Activated CD8-positive, alpha-beta T cell treated with anti-CD3 and anti-CD28 coated beads for 36 hours (primary cell): ENCODE results near the gene LRRC40. TPM values are rescaled to one million over a fixed set of nuclear protein-coding genes. Genes with fewer than 3 reads are reported as not detected.

Experiments used
- ATAC-seq: fragments of 200-7000 bp; cut with Tn5 transposase; one replicate; pipeline ENCODE4 v1.10.0; 2021; ENCODE audit warnings: mild to moderate bottlenecking, moderate library complexity
- CTCF ChIA-PET: fragments of 350-600 bp; sonication (Branson Sonifier 250); formaldehyde crosslinking; loops from one replicate; lab custom pipeline; 2021; ENCODE audit warnings: antibody characterized with exemption; lab: Charles Lee
- POLR2A ChIA-PET: fragments of 350-600 bp; sonication (Branson Sonifier 250); formaldehyde crosslinking; loops from one replicate; lab custom pipeline; 2021; ENCODE audit warnings: antibody characterized with exemption; lab: Charles Lee
- DNase-seq: peaks from one replicate; pipeline ENCODE4 v3.0.0-alpha.2; 2020
- H3K27ac Mint-ChIP-seq: one replicate; pipeline ENCODE4 v1.8.0; 2021; ENCODE audit warnings: mild to moderate bottlenecking, mixed read lengths
- H3K27me3 Mint-ChIP-seq: one replicate; pipeline ENCODE4 v1.8.0; 2021; ENCODE audit warnings: mixed read lengths
- H3K36me3 Mint-ChIP-seq: one replicate; pipeline ENCODE4 v1.8.0; 2021; ENCODE audit warnings: low read depth, mixed read lengths
- H3K4me1 Mint-ChIP-seq: one replicate; pipeline ENCODE4 v1.8.0; 2021; ENCODE audit warnings: low read depth, mixed read lengths
- H3K4me3 Mint-ChIP-seq: one replicate; pipeline ENCODE4 v1.8.0; 2021; ENCODE audit warnings: mild to moderate bottlenecking, moderate library complexity, mixed read lengths
- H3K9me3 Mint-ChIP-seq: one replicate; pipeline ENCODE4 v1.8.0; 2021; ENCODE audit warnings: mixed read lengths
- intact Hi-C: fragments of 100-400 bp; cut with micrococcal nuclease; formaldehyde crosslinking; loops from one replicate; pipeline ENCODE4 v1.10.0; 2022
- total RNA-seq, 2 experiments: library from RNA; stranded (reverse); gene quantifications; one replicate each; pipeline ENCODE4 v1.2.3, GENCODE V29; 2021
- TF ChIP-seq, protein P1 (sequence below): fragments of 200-600 bp; IDR thresholded peaks from one replicate; pipeline ENCODE4 v1.8.0; 2022; ENCODE audit warnings: antibody characterized with exemption, mild to moderate bottlenecking

LRRC40 gene
- total RNA-seq, 2 experiments from 2014 or later, result 20.9 to 21.0 TPM

DNA sequence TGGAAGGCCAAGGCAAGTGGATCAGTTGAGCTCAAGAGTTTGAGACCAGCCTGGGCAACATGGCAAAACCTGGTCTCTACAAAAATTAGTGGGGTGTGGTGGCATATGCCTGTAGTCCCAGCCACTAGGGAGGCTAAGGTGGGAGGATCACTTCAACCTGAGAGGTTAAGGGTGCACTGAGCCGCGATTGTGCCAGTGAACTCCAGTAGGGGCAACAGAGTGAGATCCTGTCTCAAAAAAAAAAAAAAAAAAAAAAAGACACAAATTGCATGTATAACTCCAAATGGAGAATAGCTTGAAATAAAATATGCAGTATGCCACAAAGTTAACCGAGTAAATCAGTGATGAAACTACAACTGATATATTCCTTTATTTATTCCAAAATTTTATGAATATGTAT, 51.6 kb downstream of the LRRC40 start:
- DNase-seq, result no peak
- no peak overlapping the region for H3K27ac Mint-ChIP-seq
- CTCF ChIA-PET, result no interaction called here
- H3K27me3 Mint-ChIP-seq, result no peaks in the 10 kb centered on the region
- POLR2A ChIA-PET, result no interaction called here
- TF ChIP-seq, protein P1, sequence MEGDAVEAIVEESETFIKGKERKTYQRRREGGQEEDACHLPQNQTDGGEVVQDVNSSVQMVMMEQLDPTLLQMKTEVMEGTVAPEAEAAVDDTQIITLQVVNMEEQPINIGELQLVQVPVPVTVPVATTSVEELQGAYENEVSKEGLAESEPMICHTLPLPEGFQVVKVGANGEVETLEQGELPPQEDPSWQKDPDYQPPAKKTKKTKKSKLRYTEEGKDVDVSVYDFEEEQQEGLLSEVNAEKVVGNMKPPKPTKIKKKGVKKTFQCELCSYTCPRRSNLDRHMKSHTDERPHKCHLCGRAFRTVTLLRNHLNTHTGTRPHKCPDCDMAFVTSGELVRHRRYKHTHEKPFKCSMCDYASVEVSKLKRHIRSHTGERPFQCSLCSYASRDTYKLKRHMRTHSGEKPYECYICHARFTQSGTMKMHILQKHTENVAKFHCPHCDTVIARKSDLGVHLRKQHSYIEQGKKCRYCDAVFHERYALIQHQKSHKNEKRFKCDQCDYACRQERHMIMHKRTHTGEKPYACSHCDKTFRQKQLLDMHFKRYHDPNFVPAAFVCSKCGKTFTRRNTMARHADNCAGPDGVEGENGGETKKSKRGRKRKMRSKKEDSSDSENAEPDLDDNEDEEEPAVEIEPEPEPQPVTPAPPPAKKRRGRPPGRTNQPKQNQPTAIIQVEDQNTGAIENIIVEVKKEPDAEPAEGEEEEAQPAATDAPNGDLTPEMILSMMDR, result no peak
- intact Hi-C loops, result no loop called here
- peaks cover 7% of the 10 kb centered on the region for H3K36me3 Mint-ChIP-seq
- no peaks in the 10 kb centered on the region for H3K4me1 Mint-ChIP-seq
- ATAC-seq, result no peak
- no peaks in the 10 kb centered on the region for H3K9me3 Mint-ChIP-seq
- H3K4me3 Mint-ChIP-seq, result no peak overlapping the region

DNA sequence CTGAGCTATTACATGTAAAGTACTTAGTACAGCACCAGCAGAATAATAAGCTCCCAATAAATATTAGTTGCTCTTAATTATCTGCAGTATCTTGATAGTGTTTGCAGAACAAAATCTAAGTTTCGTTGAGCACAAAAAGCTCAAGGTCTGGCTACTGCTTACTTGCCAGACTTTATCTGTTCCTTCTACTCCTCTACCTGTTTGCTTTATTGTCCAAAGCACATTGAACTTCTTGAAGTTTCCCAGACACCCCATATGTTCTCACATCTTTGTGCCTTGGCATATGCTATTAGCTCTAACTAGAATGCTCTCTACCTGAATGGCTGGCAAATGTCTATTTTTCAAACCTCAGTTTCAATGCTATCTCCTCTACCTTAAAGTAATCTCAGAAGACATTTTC, 54.9 kb downstream of the LRRC40 start:
- no peaks in the 10 kb centered on the region for H3K4me1 Mint-ChIP-seq
- POLR2A ChIA-PET, result interaction anchor here (0.6 kb wide), 1 partner anchor 929 kb away, joined by 3 read pairs; no protein-coding TSS in a partner anchor
- H3K27ac Mint-ChIP-seq, result no peak overlapping the region
- CTCF ChIA-PET, result interaction anchor here (0.7 to 1.0 kb wide), 2 partner anchors 9 to 17 kb away, joined by 3 to 4 read pairs; no protein-coding TSS in a partner anchor
- TF ChIP-seq, protein P1, result no peak
- intact Hi-C loops, result no loop called here
- H3K36me3 Mint-ChIP-seq, result peaks cover 9% of the 10 kb centered on the region
- ATAC-seq (no peak), DNase-seq (no peak)
- no peak overlapping the region for H3K4me3 Mint-ChIP-seq
- no peaks in the 10 kb centered on the region for H3K9me3 Mint-ChIP-seq
- no peaks in the 10 kb centered on the region for H3K27me3 Mint-ChIP-seq

DNA sequence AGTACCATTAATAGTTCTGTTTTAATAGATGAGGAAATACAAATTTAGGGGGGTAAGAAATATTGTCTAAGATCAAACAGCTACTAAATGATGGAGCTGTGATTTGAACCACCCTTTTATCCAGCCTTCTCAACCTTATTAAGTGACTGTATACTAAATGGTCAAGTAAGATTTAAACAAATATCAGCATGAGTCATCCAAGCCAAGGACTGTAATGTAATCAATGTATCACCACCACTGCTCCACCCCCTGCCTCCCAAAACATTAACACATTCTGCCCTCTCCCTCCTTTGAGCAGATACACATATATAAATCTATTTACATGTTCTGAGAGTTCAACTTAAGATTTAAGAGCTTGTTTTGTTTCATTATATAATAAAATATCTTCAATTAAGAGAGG, 58.9 kb downstream of the LRRC40 start:
- ChIA-PET CTCF (no interaction called here), POLR2A (no interaction called here)
- no peaks in the 10 kb centered on the region for H3K9me3 Mint-ChIP-seq
- no peaks in the 10 kb centered on the region for H3K27me3 Mint-ChIP-seq
- DNase-seq, result no peak
- ATAC-seq, result no peak
- H3K4me3 Mint-ChIP-seq, result no peak overlapping the region
- H3K4me1 Mint-ChIP-seq, result no peaks in the 10 kb centered on the region
- TF ChIP-seq, protein P1, result no peak
- intact Hi-C loops, result no loop called here
- H3K27ac Mint-ChIP-seq, result no peak overlapping the region
- H3K36me3 Mint-ChIP-seq, result peaks cover 8% of the 10 kb centered on the region

DNA sequence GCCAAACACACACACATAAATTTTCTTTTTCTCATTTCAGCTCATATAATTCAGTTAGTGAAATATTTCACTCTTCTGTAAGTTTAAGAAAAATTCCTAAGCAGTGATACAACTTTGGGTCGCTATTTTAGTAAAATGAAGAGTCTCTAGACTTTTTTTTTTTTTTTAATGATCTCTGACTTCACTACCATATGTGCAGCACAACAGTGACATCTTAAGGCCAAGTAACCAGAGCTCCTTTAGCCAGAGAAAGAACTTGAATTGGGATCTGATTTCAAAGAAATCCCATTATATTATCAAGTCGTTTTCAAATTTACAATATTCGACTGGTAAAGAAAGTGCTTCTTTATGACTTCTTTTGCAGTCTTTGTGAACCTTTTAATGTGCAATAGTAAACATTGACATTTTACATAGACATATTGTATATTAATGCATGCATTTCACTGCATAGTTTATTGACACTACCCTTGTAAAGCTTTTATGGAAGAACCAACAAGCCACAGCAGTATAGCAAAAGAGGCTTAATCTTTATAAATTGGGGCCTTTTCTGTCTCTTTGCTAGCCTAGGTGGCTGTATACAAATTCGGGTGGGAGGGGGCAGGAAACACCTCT, 62.2 kb downstream of the LRRC40 start:
- no peak for ATAC-seq
- CTCF ChIA-PET, result interaction anchor here (0.7 to 3.8 kb wide), 2 partner anchors 10 to 24 kb away, joined by 3 to 23 read pairs; no protein-coding TSS in a partner anchor
- POLR2A ChIA-PET, result interaction anchor here (1.4 kb wide), 1 partner anchor 62 kb away, joined by 4 read pairs; the partner anchor contains the start of gene LRRC40
- no peaks in the 10 kb centered on the region for H3K4me1 Mint-ChIP-seq
- intact Hi-C loops, result no loop called here
- no peaks in the 10 kb centered on the region for H3K27me3 Mint-ChIP-seq
- peaks cover 2% of the 10 kb centered on the region for H3K36me3 Mint-ChIP-seq
- no peak overlapping the region for H3K4me3 Mint-ChIP-seq
- no peaks in the 10 kb centered on the region for H3K9me3 Mint-ChIP-seq
- H3K27ac Mint-ChIP-seq, result no peak overlapping the region
- no peak for DNase-seq
- TF ChIP-seq, protein P1, result no peak

DNA sequence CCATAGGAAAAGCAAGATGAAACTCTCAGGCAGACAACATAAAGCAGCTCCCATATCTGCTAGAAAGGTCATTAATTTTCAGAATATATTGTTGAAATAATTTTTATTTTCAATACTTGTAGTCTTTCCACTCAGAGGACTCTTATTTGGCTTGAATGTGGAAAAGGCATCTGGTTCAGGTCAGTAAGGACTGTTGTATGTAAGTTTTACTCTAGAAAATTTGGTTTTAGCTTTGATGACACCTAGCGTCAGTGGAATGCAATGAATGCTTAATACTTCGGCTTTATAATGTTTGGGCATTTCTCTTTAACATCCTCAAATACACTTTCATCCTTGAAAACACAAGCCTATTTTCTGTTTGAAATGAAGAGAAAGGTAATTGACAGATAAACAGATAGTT, 63.3 kb downstream of the LRRC40 start:
- ATAC-seq, result no peak
- H3K4me1 Mint-ChIP-seq, result no peaks in the 10 kb centered on the region
- H3K36me3 Mint-ChIP-seq, result no peaks in the 10 kb centered on the region
- no peak for DNase-seq
- ChIA-PET POLR2A (interaction anchor here (0.6 kb wide), 1 partner anchor 91 kb away, joined by 4 read pairs; no protein-coding TSS in a partner anchor), CTCF (interaction anchor here (0.7 to 3.8 kb wide), 4 partner anchors 8 to 48 kb away, joined by 3 to 23 read pairs (median 4); no protein-coding TSS in a partner anchor)
- no peak overlapping the region for H3K4me3 Mint-ChIP-seq
- no peaks in the 10 kb centered on the region for H3K9me3 Mint-ChIP-seq
- H3K27me3 Mint-ChIP-seq, result no peaks in the 10 kb centered on the region
- TF ChIP-seq, protein P1, result no peak
- intact Hi-C loops, result no loop called here
- H3K27ac Mint-ChIP-seq, result no peak overlapping the region
